ENCODE results near the gene RABGAP1L.
A peak's percentile ranks its signal among the peaks of the same experiment; 100 is the strongest.

The RABGAP1L gene

GRCh38 chr1:174900317-174900716 lies 741.0 kb downstream of the RABGAP1L start:
- no peak for DNase-seq
- TF ChIP-seq POLR2A (IDR thresholded peaks at IDR 0.05; ENCODE audit: low read length) (no peak), GATA1 (IDR thresholded peaks at IDR 0.05; ENCODE audit: low read depth, low read length) (no peak)

- no peak for DNase-seq
- TF ChIP-seq POLR2A (IDR thresholded peaks at IDR 0.05; ENCODE audit: low read length) = no peak
- no peak for TF ChIP-seq GATA1 (IDR thresholded peaks at IDR 0.05; ENCODE audit: low read depth, low read length)
These were observed 743.3 kb downstream of the RABGAP1L start for GRCh38 chr1:174902531-174903099.

- TF ChIP-seq POLR2A (IDR thresholded peaks at IDR 0.05; ENCODE audit: low read length) = no peak
- no peak for TF ChIP-seq GATA1 (IDR thresholded peaks at IDR 0.05; ENCODE audit: low read depth, low read length)
- no peak for DNase-seq
These were observed 752.3 kb downstream of the RABGAP1L start for GRCh38 chr1:174911606-174912005.

GRCh38 chr1:174912264-174912663 lies 752.9 kb downstream of the RABGAP1L start:
- TF ChIP-seq GATA1 (IDR thresholded peaks at IDR 0.05; ENCODE audit: low read depth, low read length) = no peak
- no peak for TF ChIP-seq POLR2A (IDR thresholded peaks at IDR 0.05; ENCODE audit: low read length)
- DNase-seq = peak; percentile 43 to 71

- DNase-seq = peak; percentile 25 to 83
- no peak for TF ChIP-seq GATA1 (IDR thresholded peaks at IDR 0.05; ENCODE audit: low read depth, low read length)
- no peak for TF ChIP-seq POLR2A (IDR thresholded peaks at IDR 0.05; ENCODE audit: low read length)
These were observed 754.0 kb downstream of the RABGAP1L start for GRCh38 chr1:174913225-174913903.

- TF ChIP-seq GATA1 (IDR thresholded peaks at IDR 0.05; ENCODE audit: low read depth, low read length) = no peak
- no peak for TF ChIP-seq POLR2A (IDR thresholded peaks at IDR 0.05; ENCODE audit: low read length)
- DNase-seq = no peak
These were observed 755.7 kb downstream of the RABGAP1L start for GRCh38 chr1:174914991-174915390.

- DNase-seq = peak in 1 of 2 experiments; percentile 5
- no peak for TF ChIP-seq POLR2A (IDR thresholded peaks at IDR 0.05; ENCODE audit: low read length)
- TF ChIP-seq GATA1 (IDR thresholded peaks at IDR 0.05; ENCODE audit: low read depth, low read length) = no peak
These were observed 757.5 kb downstream of the RABGAP1L start for GRCh38 chr1:174916846-174917245.

- DNase-seq = no peak
- TF ChIP-seq POLR2A (IDR thresholded peaks at IDR 0.05; ENCODE audit: low read length) (no peak), GATA1 (IDR thresholded peaks at IDR 0.05; ENCODE audit: low read depth, low read length) (no peak)
These were observed 760.8 kb downstream of the RABGAP1L start for GRCh38 chr1:174920093-174920492.

GRCh38 chr1:174922121-174922520 lies 762.8 kb downstream of the RABGAP1L start:
- no peak for DNase-seq
- TF ChIP-seq POLR2A (IDR thresholded peaks at IDR 0.05; ENCODE audit: low read length) = no peak
- no peak for TF ChIP-seq GATA1 (IDR thresholded peaks at IDR 0.05; ENCODE audit: low read depth, low read length)

GRCh38 chr1:174923820-174924219 lies 764.5 kb downstream of the RABGAP1L start:
- no peak for DNase-seq
- no peak for TF ChIP-seq POLR2A (IDR thresholded peaks at IDR 0.05; ENCODE audit: low read length)
- TF ChIP-seq GATA1 (IDR thresholded peaks at IDR 0.05; ENCODE audit: low read depth, low read length) = no peak

GRCh38 chr1:174928541-174928940 lies 769.2 kb downstream of the RABGAP1L start:
- DNase-seq = no peak
- TF ChIP-seq POLR2A (IDR thresholded peaks at IDR 0.05; ENCODE audit: low read length) (no peak), GATA1 (IDR thresholded peaks at IDR 0.05; ENCODE audit: low read depth, low read length) (no peak)

- no peak for TF ChIP-seq GATA1 (IDR thresholded peaks at IDR 0.05; ENCODE audit: low read depth, low read length)
- no peak for TF ChIP-seq POLR2A (IDR thresholded peaks at IDR 0.05; ENCODE audit: low read length)
- DNase-seq = no peak
These were observed 771.9 kb downstream of the RABGAP1L start for GRCh38 chr1:174931214-174931613.

GRCh38 chr1:174932587-174932986 lies 773.3 kb downstream of the RABGAP1L start:
- no peak for DNase-seq
- TF ChIP-seq POLR2A (IDR thresholded peaks at IDR 0.05; ENCODE audit: low read length) (no peak), GATA1 (IDR thresholded peaks at IDR 0.05; ENCODE audit: low read depth, low read length) (no peak)

GRCh38 chr1:174935961-174936727 lies 776.8 kb downstream of the RABGAP1L start:
- DNase-seq = no peak
- no peak for TF ChIP-seq GATA1 (IDR thresholded peaks at IDR 0.05; ENCODE audit: low read depth, low read length)
- no peak for TF ChIP-seq POLR2A (IDR thresholded peaks at IDR 0.05; ENCODE audit: low read length)

Measured in erythroblast (primary cell).